Measurements from ENCODE around the gene SHANK1.

- no peak for TF ChIP-seq CTCF (IDR thresholded peaks at IDR 0.05; ENCODE audit: low read depth, low read length, missing input control)
- TF ChIP-seq ZBTB33 (IDR thresholded peaks at IDR 0.05) = no peak
- no peak for TF ChIP-seq RAD21 (IDR thresholded peaks at IDR 0.05)
- TF ChIP-seq REST (IDR thresholded peaks at IDR 0.05) = no peak
- TF ChIP-seq EGR1 (IDR thresholded peaks at IDR 0.05; ENCODE audit: low read depth in 2 of 2) = no peak
- no peak for TF ChIP-seq SP1 (IDR thresholded peaks at IDR 0.05)
- TF ChIP-seq TAF1 (conservative IDR thresholded peaks at IDR 0.05) = no peak
- TF ChIP-seq FOXA2 (IDR thresholded peaks at IDR 0.05) = no peak
- no peak for TF ChIP-seq ATF3 (IDR thresholded peaks at IDR 0.05)
- no peak for TF ChIP-seq MAX (IDR thresholded peaks at IDR 0.05)
Observed at GRCh38 chr19:50646074-50646807, 73.4 kb downstream of the SHANK1 start.

Measured in liver (tissue), 3 donors.